Fibroblast of lung (primary cell): ENCODE measurements around the gene EEF2K.

ENCODE experiments used
- CTCF ChIP-seq, 2 donors: IDR thresholded peaks in 1 of 2; conservative IDR thresholded peaks in 1 of 2; 1 replicate in 1 of 2; 2 replicates in 1 of 2; pipeline ENCODE4 v1.5.1; 2011 to 2012; ENCODE audit warnings: low read length in 2 of 2, control low read depth in 1 of 2, inconsistent platforms in 1 of 2, low read depth in 1 of 2, mild to moderate bottlenecking in 1 of 2
- EZH2 ChIP-seq: IDR thresholded peaks from 2 replicates; pipeline ENCODE4 v1.5.1; 2012; ENCODE audit warnings: low read length, control low read depth, mild to moderate bottlenecking; ENCODE audit errors: missing control alignments

DNA sequence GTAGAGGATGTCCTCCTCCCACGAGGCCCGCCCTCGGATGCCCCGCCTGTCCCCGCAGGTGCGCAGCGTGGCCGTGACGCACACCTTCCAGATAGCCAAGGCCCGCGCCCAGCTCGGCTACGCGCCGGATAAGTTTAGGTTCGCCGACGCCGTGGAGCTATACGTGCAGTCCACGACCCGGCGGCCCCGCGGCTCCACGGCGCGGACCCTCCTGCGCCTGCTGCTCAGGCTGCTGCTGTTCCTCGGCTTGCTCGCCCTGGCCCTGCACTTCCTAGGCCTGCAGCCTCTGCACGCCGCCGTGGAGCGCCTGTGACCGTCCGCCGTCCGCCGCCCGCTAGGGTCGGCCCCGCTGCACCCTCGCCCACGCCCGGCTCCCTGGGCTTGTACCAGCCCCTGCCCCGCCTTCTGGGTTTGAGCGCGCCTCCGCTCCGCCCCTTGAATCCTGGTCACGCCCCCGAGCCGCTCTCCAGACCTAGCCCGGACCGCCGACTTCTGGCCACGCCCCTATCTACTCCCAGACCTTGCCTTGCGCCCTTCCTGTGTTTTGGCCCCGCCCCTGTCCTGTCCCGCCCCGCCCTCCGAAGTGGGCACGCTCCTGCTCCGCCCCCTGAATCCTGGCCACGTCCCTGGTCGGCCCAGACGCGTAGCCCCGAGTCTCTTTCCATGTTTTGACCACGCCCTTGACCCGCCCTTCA lies 15.8 kb upstream of the EEF2K start:
- TF ChIP-seq CTCF (conservative IDR thresholded peaks at IDR 0.05 in 1 of 2, IDR thresholded peaks at IDR 0.05 in 1 of 2; ENCODE audit: low read depth in 1 of 2, low read length in 2 of 2) (no peak), EZH2 (no peak)
